Body of pancreas (tissue), 4 donors: Measurements from ENCODE around the gene TTC28.

Experiments
- CTCF ChIP-seq, 7 experiments: fragments of 450-650 bp in 4 of 7; fragments of 200-600 bp in 3 of 7; sonication (generic) in 3 of 7; IDR thresholded peaks; one replicate each; pipeline ENCODE4 v1.5.1; 2016 to 2019; ENCODE audit warnings: antibody characterized with exemption in 7 of 7
- POLR2A ChIP-seq, 3 donors: fragments of 450-650 bp; IDR thresholded peaks; one replicate each; pipeline ENCODE4 v1.6.1; 2016; ENCODE audit warnings: antibody characterized with exemption in 3 of 3, mild to moderate bottlenecking in 2 of 3

GRCh38 chr22:28448625-28449024 lies 231.0 kb downstream of the TTC28 start:
- TF ChIP-seq CTCF (IDR thresholded peaks at IDR 0.05) (no peak), POLR2A (IDR thresholded peaks at IDR 0.05) (no peak)
